B cell (primary cell): ENCODE measurements around the gene CXorf65. TPM values are rescaled to one million over a fixed set of nuclear protein-coding genes. Genes with fewer than 3 reads are reported as not detected.
A peak's percentile ranks its signal among the peaks of the same experiment; 100 is the strongest.

Experiments used
- ATAC-seq: fragments of 200-7000 bp; cut with Tn5 transposase; one replicate; pipeline ENCODE4 v1.10.0; 2021; ENCODE audit warnings: low read depth, mild to moderate bottlenecking, moderate number of reproducible peaks, moderate library complexity
- CTCF ChIA-PET: fragments of 350-600 bp; sonication (Branson Sonifier 250); formaldehyde crosslinking; loops from one replicate; lab custom pipeline; 2021; ENCODE audit warnings: antibody characterized with exemption, inconsistent platforms; lab: Charles Lee
- POLR2A ChIA-PET: fragments of 350-600 bp; sonication (Branson Sonifier 250); formaldehyde crosslinking; loops from one replicate; lab custom pipeline; 2021; ENCODE audit warnings: antibody characterized with exemption; lab: Charles Lee
- DNase-seq: peaks from one replicate; pipeline ENCODE4 v3.0.0; 2013
- H2AFZ ChIP-seq: 2 replicates; pipeline ENCODE4 v1.6.1; 2012; ENCODE audit warnings: mild to moderate bottlenecking, low read depth, low read length; ENCODE audit not compliant: insufficient read depth, poor library complexity, severe bottlenecking
- H3K27ac ChIP-seq, 2 donors: 1 replicate in 1 of 2; 2 replicates in 1 of 2; pipeline ENCODE4 v1.5.1; 2012 to 2013; ENCODE audit warnings: low read length in 2 of 2, mild to moderate bottlenecking in 2 of 2, moderate library complexity in 1 of 2
- H3K27me3 ChIP-seq, 4 experiments: fragments of 200-600 bp in 1 of 4; sonication (generic) in 1 of 4; replicated peaks in 1 of 4; 1 replicate in 2 of 4; 2 replicates in 2 of 4; pipeline versions ENCODE4 v1.6.1 to v1.7.0; 2013 to 2016; ENCODE audit warnings: low read length in 3 of 4, mild to moderate bottlenecking in 2 of 4, mixed read lengths in 1 of 4, moderate library complexity in 1 of 4; ENCODE audit not compliant: insufficient read depth in 4 of 4, control insufficient read depth in 3 of 4; ENCODE audit errors: control extremely low read depth in 1 of 4
- H3K36me3 ChIP-seq, 2 experiments: replicated peaks in 1 of 2; 1 replicate in 1 of 2; 2 replicates in 1 of 2; pipeline versions ENCODE4 v1.6.1 to v1.7.1; 2013; ENCODE audit warnings: low read length in 1 of 2; ENCODE audit not compliant: insufficient read depth in 2 of 2, control insufficient read depth in 1 of 2; ENCODE audit errors: control extremely low read depth in 1 of 2, extremely low read depth in 1 of 2
- H3K4me1 ChIP-seq, 2 donors: fragments of 200-600 bp in 1 of 2; sonication (generic) in 1 of 2; 1 replicate in 1 of 2; 2 replicates in 1 of 2; pipeline versions ENCODE4 v1.5.1 to v1.6.1; 2013 to 2017; ENCODE audit warnings: low read length in 2 of 2; ENCODE audit not compliant: control insufficient read depth in 2 of 2, insufficient read depth in 2 of 2
- H3K4me2 ChIP-seq: replicated peaks from 2 replicates; pipeline ENCODE3; 2012; ENCODE audit warnings: mild to moderate bottlenecking, low read depth, low read length; ENCODE audit not compliant: poor library complexity, severe bottlenecking
- H3K4me3 ChIP-seq, 5 experiments: fragments of 200-600 bp in 1 of 5; sonication (generic) in 1 of 5; 1 replicate in 3 of 5; 2 replicates in 2 of 5; pipeline versions ENCODE4 v1.5.1 to v1.7.0; 2011 to 2016; ENCODE audit warnings: low read length in 4 of 5, mild to moderate bottlenecking in 4 of 5, low read depth in 2 of 5, control low read depth in 1 of 5, moderate library complexity in 1 of 5; ENCODE audit not compliant: insufficient read depth in 1 of 5; ENCODE audit errors: control extremely low read depth in 1 of 5, extremely low read depth in 1 of 5
- H3K79me2 ChIP-seq: fragments of 200-600 bp; sonication (generic); one replicate; pipeline ENCODE4 v1.6.0; 2016; ENCODE audit warnings: low read length; ENCODE audit not compliant: control insufficient read depth, insufficient read depth
- H3K9ac ChIP-seq: fragments of 200-600 bp; sonication (generic); 2 replicates; pipeline ENCODE4 v1.6.1; 2017; ENCODE audit warnings: mild to moderate bottlenecking, low read length, moderate library complexity
- H3K9me3 ChIP-seq, 3 donors: one replicate each; pipeline versions ENCODE4 v1.6.1 to v1.7.1; 2013; ENCODE audit warnings: low read length in 2 of 3; ENCODE audit not compliant: control insufficient read depth in 2 of 3, insufficient read depth in 1 of 3; ENCODE audit errors: control extremely low read depth in 1 of 3
- H4K20me1 ChIP-seq: 2 replicates; pipeline ENCODE4 v1.6.0; 2012; ENCODE audit warnings: mild to moderate bottlenecking, low read length; ENCODE audit not compliant: insufficient read depth, control insufficient read depth, poor library complexity, severe bottlenecking
- H3K27ac Mint-ChIP-seq: one replicate; pipeline ENCODE4 v1.8.0; 2021; ENCODE audit warnings: mixed read lengths
- H3K27me3 Mint-ChIP-seq: one replicate; pipeline ENCODE4 v1.8.0; 2021; ENCODE audit warnings: mixed read lengths
- H3K4me1 Mint-ChIP-seq: one replicate; pipeline ENCODE4 v1.8.0; 2021; ENCODE audit warnings: mixed read lengths
- H3K4me3 Mint-ChIP-seq: one replicate; pipeline ENCODE4 v1.8.0; 2021; ENCODE audit warnings: mixed read lengths
- H3K9me3 Mint-ChIP-seq: one replicate; pipeline ENCODE4 v1.8.0; 2022; ENCODE audit warnings: mixed read lengths; ENCODE audit not compliant: insufficient read depth
- CTCF ChIP-seq: fragments of 200-600 bp; IDR thresholded peaks from one replicate; pipeline ENCODE4 v1.8.0; 2022; ENCODE audit warnings: antibody characterized with exemption, mild to moderate bottlenecking
- EZH2 ChIP-seq: IDR thresholded peaks from 2 replicates; pipeline ENCODE4 v1.6.1; 2012; ENCODE audit warnings: borderline replicate concordance, low read depth, mild to moderate bottlenecking, moderate library complexity, low read length; ENCODE audit not compliant: insufficient read depth, poor library complexity, severe bottlenecking
- WGBS: methylation state at CpG from one replicate; pipeline ENCODE4 v1.1.5; 2013; ENCODE audit warnings: missing lambda C conversion rate; ENCODE audit not compliant: insufficient coverage; 5-methylcytosine and 5-hydroxymethylcytosine counted together
- intact Hi-C: fragments of 100-400 bp; cut with micrococcal nuclease; formaldehyde crosslinking; loops from one replicate; pipeline ENCODE4 v1.10.0; 2022
- polyA plus RNA-seq: library from polyadenylated mRNA; depleted of rRNA; stranded (reverse); fragments of >200 nt; gene quantifications from 2 replicates; pipeline ENCODE4 v1.2.3, GENCODE V29; 2012
- total RNA-seq, 2 donors: library from RNA; stranded (reverse); fragments of 120-200 nt in 1 of 2; gene quantifications; 1 replicate in 1 of 2; 2 replicates in 1 of 2; pipeline versions ENCODE4 v1.2.3 to v1.2.4, GENCODE V29; 2013 to 2022

CXorf65 gene
- total and polyA plus RNA-seq, 2 donors (not counting 1 experiment from before 2014, with no cell fraction given) = 25.6 to 49.6 TPM

DNA sequence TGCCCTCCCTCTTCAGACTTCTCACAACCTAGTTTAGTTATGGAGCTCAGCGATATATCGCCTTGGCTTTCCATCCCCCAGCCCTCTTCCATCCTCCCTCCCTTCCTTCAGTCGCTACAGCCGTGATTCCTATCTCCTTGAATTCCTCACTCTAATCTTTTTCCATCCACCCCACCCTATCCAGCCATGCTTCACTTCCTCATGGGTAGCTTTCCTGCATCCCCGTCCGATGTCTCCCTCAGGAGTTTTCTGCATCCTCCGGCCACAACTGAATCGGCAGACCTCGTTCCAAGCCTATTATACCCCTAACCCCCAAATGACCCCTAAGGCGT is 38.9 kb downstream of the CXorf65 start:
- ChIA-PET CTCF (interaction anchor here (1.1 kb wide), 1 partner anchor 113 kb away, joined by 4 read pairs; no protein-coding TSS in a partner anchor), POLR2A (interaction anchor here (0.6 to 1.4 kb wide), 4 partner anchors 13 to 137 kb away, joined by 3 to 13 read pairs (median 5); no protein-coding TSS in a partner anchor)
- H2AFZ ChIP-seq = peak overlapping the region; percentile 89
- peak overlapping the region; percentile 96 for H3K27ac Mint-ChIP-seq
- H4K20me1 ChIP-seq = no peaks in the 10 kb centered on the region
- no peaks in the 10 kb centered on the region for H3K27me3 ChIP-seq
- DNase-seq (no peak), ATAC-seq (no peak)
- WGBS = 0% methylated on average over 9 of the region's 10 CpGs
- H3K9ac ChIP-seq = peak overlapping the region; percentile 68
- H3K4me1 Mint-ChIP-seq = peaks cover 17% of the 10 kb centered on the region
- no peaks in the 10 kb centered on the region for H3K27me3 Mint-ChIP-seq
- peak overlapping the region; percentile 74 to 85 for H3K27ac ChIP-seq
- no peak for TF ChIP-seq CTCF
- TF ChIP-seq EZH2 = no peak
- peak overlapping the region; percentile 96 for H3K4me3 Mint-ChIP-seq
- peak overlapping the region; percentile 67 for H3K4me2 ChIP-seq
- no peaks in the 10 kb centered on the region for H3K9me3 ChIP-seq
- H3K9me3 Mint-ChIP-seq = no peaks in the 10 kb centered on the region
- peaks cover 0 to 12% of the 10 kb centered on the region in 2 donors for H3K4me1 ChIP-seq
- peaks cover 26% of the 10 kb centered on the region for H3K79me2 ChIP-seq
- H3K4me3 ChIP-seq = peak overlapping the region; percentile 71 to 76 (median 75)
- intact Hi-C loops = loop anchor here (1.0 to 10.0 kb wide), 7 partner anchors 28 to 613 kb away; partner anchors contain the start of genes FOXO4, NONO and ZMYM3
- peaks cover 0 to 2% of the 10 kb centered on the region in 2 experiments for H3K36me3 ChIP-seq

DNA sequence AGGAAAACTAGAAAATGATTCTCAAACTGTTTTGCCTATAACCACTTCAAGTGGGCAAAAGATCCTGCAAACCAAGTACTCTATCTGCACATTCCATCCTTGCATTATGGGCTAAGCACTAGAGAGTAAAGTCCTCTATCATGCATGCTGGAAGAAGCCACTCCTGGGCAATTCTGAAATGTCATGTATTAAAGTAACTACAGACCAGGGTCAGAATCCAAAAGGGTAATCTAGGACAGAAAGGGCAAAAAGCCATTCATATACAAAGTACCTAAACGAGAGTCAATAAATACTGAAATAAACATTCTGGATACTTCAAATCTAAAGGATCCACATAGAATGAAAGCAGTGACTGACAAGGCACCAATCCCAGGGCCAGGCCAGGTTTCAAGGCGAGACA is 39.5 kb downstream of the CXorf65 start:
- Histone ChIP-seq H3K4me3 (peak overlapping the region in 4 of 5 experiments; percentile 71 to 76 (median 76)), H2AFZ (peak overlapping the region; percentile 89), H4K20me1 (no peaks in the 10 kb centered on the region), H3K27me3 (no peaks in the 10 kb centered on the region), H3K4me2 (peak overlapping the region; percentile 67), H3K79me2 (peaks cover 26% of the 10 kb centered on the region), H3K4me1 (peaks cover 0 to 12% of the 10 kb centered on the region in 2 donors), H3K36me3 (peaks cover 0 to 3% of the 10 kb centered on the region in 2 experiments), H3K27ac (peak overlapping the region; percentile 74 to 85), H3K9me3 (no peaks in the 10 kb centered on the region), H3K9ac (peak overlapping the region; percentile 68)
- POLR2A ChIA-PET = interaction anchor here (1.4 kb wide), 1 partner anchor 12 kb away, joined by 3 read pairs; no protein-coding TSS in a partner anchor
- Mint-ChIP-seq H3K4me1 (peaks cover 17% of the 10 kb centered on the region), H3K9me3 (no peaks in the 10 kb centered on the region), H3K27ac (peak overlapping the region; percentile 96), H3K27me3 (no peaks in the 10 kb centered on the region), H3K4me3 (peak overlapping the region; percentile 96)
- TF ChIP-seq EZH2 (no peak), CTCF (no peak)
- no peak for ATAC-seq
- no peak for DNase-seq
- WGBS = 33% methylated on average over 1 of the region's 2 CpGs
- intact Hi-C loops = loop anchor here (10.0 kb wide), 1 partner anchor 612 kb away; no protein-coding TSS in a partner anchor
- CTCF ChIA-PET = interaction anchor here (1.1 kb wide), 1 partner anchor 114 kb away, joined by 4 read pairs; no protein-coding TSS in a partner anchor
